Nasal cavity respiratory epithelium epithelial cell of viscerocranial mucosa (primary cell): ENCODE results near the gene PRDM5. TPM values are rescaled to one million over a fixed set of nuclear protein-coding genes. Genes with fewer than 3 reads are reported as not detected.

ENCODE experiments used
- total RNA-seq: library from RNA; depleted of rRNA; stranded (reverse); fragments of >200 nt; gene quantifications from 2 replicates; pipeline ENCODE4 v1.2.3, GENCODE V29; 2014

PRDM5 gene
- 4.8 and 15.0 TPM in 2 replicates for total RNA-seq

DNA sequence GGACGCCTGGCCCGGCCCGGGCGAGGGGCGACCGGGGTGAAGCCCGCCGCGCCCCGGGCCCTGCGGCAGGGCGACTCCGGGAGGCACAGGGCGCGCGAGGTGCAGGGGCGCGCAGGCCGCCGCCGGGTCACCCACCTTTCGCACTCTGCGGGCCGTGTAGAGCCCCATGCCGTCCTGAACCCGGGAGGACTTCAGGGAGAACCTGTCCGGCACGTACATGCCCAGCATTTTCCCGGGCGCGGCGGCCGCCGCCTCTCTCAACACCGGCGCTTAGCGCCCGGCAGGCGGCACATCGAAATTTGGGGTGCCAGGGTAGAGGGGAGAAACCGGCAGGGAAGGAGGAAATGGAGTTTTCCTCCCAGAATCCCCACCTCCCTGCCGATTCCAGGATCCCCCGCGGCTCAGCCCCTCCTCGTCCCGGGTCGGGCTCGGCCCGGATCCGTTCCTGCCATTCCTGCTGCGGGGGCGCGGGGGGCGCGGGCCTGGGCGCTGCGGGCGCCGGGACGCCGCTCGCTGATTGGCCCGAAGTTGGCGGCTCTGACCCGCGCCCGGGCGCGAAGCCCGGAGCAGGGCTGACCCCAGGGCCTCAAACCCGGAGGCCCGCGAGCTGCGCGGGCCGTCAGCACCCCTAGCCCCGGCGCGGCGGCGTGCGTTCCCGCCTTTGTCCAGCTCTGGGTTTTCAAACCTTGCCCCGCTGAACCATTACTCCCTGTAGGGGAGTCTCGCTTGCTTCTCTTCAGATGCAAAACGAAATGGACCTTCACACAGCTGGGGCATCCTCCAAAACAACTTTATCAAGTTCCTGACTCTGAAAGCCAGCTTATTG, at the start of gene PRDM5:
TSS of gene PRDM5 (minus strand) at position 346 of the 826 bp plus-strand sequence. CDS start at position 228, 118 bp downstream.

Other genes with a start within 250 kb of the PRDM5 start
- under 0.01 TPM in 1 of 2 replicates, not detected in the other for gene NDNF, start 149.8 kb upstream of the PRDM5 start, total RNA-seq
- gene TNIP3, start 241.6 kb upstream of the PRDM5 start, total RNA-seq, result 0.14 TPM in 1 of 2 replicates, not detected in the other